Activated naive CD8-positive, alpha-beta T cell treated with anti-CD3 and anti-CD28 coated beads, Interleukin-2, amount 50 U/mL, for 16 hours (primary cell): ENCODE measurements around the gene ZSCAN20.
"Not testable (repeated sequence)": the region's sequence is repeated elsewhere in the genome, so short reads cannot be mapped to it uniquely, and the experiment has no call there.

Source experiments
- DNase-seq: peaks from one replicate; pipeline ENCODE4 v3.0.0-alpha.2; 2020; ENCODE audit warnings: low read depth, low spot score

Gene ZSCAN20

DNA sequence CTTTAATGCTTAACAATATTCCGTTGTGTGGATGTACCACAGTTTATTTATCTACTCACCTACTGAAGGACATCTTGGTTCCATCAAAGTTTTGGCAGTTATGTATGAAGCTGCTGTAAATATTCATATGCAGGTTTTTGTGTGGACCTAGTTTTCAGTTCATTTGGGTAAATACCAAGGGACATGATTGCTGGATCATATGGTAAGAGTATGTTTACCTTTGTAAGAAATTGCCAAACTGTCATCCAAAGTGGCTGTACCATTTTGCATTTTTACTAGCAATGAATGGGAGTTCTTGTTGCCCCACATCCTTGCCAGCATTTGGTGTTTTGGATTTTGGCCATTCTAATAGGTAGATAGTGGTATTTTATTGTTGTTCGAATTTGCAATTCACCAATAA, 10.0 kb downstream of the ZSCAN20 start:
- no peak for DNase-seq

DNA sequence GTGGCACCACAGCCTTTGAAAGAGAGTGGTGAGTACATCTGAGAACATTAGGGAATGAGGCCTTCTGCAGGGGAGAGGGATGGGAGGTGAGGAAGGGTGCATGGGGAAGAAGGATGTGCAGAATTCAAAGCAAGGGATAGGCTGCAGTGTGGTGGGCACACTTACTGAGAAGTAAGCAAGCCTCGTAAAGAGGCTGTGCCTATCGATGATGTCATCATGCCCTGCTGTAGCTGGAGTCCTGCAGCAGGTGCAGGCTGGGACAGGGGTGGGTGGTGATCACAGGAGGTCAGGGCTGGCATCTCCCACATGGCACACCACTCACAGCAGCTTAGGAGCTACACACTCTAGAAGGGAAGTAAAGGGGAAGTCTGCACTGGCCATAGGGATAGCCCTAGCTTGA, 16.2 kb downstream of the ZSCAN20 start:
- no peak for DNase-seq

DNA sequence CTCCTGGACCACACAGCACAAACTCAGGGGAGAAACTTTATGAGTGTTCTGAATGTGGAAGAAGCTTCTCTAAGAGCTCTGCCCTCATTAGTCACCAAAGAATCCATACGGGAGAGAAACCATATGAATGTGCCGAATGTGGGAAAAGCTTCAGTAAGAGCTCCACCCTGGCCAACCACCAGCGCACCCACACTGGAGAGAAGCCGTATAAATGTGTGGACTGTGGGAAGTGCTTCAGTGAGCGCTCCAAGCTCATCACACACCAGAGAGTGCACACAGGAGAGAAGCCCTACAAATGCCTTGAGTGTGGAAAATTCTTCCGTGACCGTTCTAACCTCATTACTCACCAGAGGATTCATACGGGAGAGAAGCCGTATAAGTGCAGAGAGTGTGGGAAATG, 22.5 kb downstream of the ZSCAN20 start:
- no peak for DNase-seq

DNA sequence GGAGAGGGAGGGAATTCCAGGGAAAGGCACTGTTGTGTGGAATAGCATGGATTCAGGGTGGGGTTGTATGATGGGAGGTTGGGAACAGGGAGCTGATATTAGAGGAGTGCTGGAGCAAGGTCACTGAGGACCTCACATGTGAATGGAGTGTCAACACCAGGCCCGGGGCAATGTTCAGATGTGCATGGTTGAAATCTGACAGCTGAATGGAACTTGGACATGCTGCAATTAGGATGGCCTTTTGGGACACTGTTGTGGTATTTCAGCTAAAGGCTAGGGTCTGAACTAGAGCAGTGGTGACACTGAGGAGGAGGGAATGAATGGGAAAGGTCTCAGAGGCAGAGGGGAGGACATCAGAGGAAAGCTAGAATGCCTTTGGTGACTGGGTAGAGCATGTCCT, 25.0 kb downstream of the ZSCAN20 start:
- DNase-seq, result no peak

DNA sequence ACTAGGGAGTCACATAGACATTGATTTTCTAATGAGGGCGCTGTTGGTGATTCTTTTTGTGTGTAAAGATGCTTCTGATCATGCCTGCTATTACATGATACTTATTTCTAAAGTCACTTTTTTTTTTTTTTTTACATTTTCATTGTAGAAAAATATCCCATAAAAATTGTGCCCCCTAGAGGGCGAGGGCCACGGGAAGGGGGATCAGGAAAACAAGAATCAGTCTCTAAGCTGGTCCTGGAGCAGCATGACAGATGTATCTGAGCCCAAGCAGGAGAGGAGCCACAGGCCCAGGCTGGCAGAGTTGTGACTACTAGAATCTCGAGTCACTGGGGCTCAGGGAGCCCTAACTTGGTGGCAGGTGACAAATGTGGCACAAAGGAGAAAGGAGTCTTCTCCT, 28.1 kb downstream of the ZSCAN20 start:
- no peak for DNase-seq

DNA sequence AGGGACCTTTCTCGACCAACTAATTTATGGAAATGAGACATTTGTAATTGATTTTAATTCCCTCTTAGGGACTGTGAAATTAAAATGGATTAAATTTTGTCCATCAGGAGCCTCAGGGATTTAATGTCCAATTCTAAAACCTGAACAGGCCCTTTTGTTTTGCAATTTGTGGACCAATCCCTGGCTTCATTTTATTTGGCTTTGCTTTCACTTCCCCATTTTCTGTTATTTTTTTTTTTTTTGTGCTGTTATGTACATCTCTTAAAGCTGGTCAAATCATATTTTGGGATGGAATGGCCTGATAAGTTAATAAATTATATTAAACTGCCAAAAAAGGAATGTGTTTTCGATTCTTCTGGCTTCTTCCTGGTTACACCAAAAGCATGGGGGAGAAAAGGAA, 28.9 kb downstream of the ZSCAN20 start:
- DNase-seq, result no peak

DNA sequence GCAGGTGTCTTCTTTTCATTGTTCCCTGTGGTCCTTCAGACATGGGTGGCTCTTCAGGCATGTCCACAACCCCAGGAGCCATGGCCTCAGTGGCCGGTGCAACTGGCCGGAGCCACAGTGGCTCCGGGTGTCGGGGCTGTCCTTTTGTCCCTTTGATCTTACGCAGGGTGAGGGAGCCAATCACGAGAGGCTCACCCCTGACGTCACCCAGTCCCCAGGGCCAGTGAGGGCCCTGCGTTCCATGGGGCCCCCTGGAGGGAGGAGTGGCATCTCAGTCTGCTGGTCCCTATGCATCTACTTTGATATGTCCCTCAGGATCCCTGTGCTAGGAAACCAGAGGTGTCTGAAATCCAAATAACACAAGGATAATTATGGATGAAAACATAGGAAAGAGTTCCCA, 29.3 kb downstream of the ZSCAN20 start:
- DNase-seq, result no peak

DNA sequence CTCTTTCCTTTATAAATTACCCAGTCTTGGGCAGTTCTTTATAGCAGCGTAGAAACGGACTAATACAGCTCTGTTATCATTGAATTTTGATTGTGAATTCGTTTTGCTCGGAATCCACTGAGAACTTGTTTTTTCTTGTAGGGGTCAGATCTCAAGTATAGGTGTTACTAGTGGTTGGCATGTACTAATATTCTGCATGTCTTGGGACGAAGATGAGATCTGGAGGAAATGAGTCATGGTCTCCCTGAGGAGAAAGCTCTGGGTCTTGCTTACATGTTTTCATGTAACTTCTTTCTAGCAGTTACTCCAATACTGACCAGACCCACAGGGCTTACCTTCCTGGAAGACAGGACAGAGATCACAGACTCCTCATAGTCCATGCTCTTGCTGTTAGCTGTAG, 30.3 kb downstream of the ZSCAN20 start:
- no peak for DNase-seq

DNA sequence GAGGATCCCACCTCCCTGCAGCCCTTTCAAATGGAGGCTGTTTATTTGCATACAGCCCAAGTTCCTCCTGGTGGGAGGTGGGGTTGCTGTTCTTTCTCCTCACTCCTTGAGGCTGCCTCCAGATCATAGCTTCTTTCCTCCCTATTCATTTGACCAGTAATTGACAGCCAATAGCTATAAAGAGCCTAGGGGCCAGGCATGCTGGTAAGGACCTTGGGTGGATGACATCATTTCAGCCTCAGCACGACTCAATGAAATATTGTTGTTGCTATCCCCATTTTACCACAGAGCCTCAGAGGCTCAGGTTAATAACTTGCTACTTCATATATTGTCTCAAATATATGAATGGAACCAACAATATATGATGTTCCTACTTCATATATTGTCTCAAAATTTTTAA, 31.1 kb downstream of the ZSCAN20 start:
- no peak for DNase-seq

DNA sequence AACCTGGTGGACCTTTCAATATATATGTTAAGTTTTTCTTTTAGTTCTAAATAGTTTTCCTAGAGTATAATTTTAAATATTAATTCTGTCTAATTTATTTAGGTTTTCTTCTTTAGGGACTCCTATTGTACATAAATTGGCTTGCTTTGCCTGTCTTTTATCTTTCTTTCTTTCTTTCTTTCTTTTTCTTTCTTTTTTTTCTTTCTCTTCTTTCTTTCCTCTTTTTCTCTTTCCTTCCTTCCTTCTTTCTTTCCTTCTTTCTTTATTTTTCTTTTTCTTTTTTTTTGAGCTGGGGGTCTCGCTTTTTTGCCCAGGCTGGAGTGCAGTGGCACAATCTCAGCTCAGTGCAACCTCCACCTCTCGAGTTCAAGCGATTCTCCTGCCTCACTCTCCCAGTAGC, 35.2 kb downstream of the ZSCAN20 start:
- DNase-seq, result no peak

DNA sequence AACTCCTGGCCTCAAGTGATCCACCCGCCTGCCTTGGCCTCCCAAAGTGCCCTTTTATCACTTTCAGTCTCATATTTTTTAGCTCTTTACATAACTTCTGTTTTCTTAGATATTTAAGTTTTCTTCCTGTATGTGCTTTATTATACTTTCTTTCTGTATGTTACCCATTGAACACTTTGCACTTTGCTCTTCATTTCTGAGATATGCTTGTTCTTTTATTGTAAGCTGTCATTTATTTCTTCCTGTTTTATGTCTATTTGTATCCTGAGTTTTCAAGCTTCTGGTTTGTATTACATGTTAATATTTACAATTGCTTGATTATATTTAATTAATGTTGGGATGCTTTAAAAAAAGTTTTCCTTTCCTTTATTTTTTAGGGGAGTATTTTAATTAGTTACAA, 35.7 kb downstream of the ZSCAN20 start:
- DNase-seq, result no peak

DNA sequence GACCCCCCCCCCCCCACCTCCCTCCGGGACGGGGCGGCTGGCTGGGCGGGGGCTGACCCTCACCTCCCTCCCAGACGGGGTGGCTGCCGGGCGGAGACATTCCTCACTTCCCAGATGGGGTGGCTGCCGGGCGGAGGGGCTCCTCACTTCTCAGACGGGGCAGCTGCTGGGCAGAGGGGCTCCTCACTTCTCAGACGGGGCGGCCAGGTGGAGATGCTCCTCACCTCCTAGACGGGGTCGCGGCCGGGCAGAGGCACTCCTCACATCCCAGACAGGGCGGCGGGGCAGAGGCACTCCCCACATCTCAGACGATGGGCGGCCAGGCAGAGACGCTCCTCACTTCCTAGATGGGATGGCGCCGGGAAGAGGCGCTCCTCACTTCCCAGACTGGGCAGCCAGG, 36.8 kb downstream of the ZSCAN20 start:
- DNase-seq, result not testable (repeated sequence)

DNA sequence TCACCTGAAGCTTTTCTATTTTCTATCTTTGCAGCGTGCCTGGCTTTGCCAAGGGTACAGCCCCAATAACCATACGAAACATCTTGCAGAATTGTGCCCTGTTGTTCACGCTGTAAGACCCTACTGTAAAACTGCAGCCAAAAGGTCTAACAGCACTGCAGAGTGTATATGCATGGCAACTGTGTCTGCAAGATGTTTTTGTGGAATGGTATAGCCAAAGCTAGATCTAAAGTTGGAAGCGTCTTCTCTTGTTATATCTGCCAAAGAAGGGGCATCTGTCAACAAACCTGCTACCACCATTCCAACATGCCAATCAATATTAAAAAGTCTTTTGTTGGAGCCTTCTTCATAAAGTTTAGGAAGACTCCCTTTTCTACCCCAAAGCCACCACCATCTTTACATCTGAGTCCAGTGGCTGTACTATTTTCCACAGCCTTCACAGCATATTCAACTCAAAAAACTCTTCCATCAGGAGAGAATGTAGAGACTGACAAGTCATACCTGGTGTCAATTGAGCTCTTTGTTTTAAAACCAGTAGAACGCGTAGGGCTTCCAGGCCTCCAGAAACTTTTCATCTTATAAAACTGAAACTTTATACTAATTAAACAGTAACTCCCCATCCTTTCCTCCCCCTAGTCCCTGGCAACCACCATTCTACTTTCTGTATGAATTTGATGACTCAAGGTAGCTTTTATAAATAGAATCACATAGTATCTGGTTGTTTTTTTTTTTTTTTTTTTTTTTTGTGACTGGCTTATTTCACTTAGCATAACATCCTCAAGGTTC, 40.0 kb downstream of the ZSCAN20 start:
- DNase-seq, result no peak

DNA sequence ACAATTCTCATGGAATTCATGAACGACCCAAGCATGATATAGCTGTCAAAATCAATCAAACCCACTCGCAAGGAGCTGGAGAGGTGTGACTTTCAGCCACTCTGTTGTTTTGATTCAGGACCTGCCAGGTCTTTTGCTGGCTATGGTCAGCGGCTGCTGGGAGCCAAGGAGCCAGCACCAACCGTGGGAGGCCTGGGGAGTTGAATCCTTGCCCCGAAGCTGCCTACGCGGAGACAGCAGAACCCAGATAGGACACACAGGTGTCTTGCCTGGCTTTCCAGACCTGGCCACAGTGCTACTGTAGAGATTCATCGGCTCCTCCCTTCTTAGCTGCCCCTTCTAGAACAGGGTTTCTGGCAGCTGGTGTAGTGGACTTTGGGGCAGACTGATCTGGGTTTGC, 42.7 kb downstream of the ZSCAN20 start:
- no peak for DNase-seq

DNA sequence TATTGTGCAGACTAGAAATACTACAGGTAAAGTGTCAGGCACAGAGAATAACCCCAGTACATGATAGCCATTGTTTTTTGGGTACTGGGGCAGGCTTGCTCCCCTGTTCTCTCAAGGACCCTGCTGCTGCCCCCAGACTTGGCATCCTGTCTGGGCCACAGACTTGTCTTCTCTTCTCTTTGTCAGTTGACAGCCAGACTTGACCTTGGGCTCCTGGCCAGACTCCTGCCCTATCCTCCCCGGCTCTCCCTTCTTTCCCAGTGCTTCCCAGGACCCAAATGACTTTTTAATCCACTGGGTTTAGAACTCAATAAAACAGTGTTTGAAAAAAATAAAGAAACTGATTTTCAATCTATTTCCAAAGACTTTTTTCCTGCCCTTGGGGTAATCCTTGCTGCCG, 43.2 kb downstream of the ZSCAN20 start:
- no peak for DNase-seq

DNA sequence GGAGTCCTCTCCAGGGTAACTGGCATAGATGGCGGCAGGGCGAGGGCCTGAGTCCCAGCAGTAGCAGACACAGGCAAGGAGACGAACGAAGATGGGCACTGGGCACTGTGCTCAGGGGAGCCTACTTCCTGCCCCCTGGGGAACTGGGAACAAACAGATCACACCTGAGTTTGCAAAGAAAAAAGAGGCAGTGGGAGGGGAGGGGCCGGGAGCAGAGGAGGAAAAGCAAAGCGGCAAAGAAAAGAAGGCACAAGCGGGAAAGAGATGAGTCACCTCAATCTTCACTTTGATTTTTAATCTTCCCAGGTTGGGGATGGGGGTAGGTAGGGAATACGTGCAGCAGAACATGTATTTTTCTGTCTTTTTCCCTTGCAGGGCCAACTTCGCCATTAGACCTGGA, 44.0 kb downstream of the ZSCAN20 start:
- DNase-seq, result no peak

DNA sequence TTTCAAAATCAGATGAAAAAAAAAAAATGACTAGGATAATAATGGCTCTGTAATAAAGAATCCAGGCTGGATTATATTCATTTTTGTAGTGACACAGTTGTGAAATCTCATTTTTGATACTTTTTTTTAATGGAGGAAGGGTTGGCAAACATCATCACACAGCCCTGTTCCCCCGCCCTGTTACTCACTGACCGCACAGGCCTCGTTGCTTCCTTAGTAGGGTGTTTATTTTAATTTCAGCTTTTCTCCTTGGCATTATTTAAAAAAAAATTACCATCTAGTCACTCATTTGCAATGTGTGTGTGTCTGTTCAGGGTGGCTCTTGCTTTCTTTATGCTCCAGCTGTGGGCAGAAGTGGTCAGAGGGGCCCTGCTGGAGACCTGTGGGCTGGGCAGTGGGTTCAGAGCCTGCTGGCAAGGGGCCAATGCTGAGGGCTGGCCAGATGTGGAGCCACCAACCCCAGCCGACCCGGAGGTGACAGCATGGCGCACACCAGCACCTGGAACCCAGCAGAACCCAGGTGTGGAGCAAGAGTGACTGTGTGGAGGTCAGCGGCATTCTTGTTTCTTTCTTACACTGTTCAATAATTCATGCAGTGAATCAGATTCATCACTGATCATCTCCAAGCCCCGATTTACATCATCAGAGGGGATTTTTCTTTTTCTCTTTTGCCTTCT, 44.6 kb downstream of the ZSCAN20 start:
- DNase-seq, result no peak

DNA sequence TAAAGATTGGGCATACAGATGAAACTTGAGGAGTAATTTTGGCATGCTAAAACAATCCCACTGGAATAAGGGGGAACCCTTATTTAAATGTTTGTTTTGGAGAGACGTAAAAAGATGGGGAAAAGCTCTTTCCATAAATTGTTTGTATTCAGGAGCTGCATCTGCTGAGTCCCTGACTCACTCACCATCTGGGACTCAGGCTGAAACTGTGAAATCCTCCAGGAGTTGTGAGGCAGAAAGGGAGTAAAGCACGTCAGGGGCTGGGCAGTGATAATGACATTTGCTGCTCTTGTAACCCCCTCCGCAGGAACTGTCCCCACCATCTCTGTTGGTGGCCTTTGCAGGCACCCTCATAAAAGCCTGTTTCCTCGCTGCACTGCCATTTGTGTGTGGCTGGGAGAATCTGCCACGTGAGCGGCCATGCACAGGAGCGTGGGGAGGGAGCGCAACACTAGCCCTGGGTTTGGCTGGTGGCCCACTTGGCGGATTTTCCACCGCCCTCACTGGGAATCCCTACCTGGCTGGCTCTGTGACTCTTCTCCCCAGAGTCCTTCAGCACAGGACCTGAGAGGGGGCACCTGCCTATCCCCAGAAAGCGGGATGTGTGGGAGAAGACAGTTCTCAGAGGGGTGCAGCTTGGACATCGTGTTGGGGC, 45.3 kb downstream of the ZSCAN20 start:
- no peak for DNase-seq

DNA sequence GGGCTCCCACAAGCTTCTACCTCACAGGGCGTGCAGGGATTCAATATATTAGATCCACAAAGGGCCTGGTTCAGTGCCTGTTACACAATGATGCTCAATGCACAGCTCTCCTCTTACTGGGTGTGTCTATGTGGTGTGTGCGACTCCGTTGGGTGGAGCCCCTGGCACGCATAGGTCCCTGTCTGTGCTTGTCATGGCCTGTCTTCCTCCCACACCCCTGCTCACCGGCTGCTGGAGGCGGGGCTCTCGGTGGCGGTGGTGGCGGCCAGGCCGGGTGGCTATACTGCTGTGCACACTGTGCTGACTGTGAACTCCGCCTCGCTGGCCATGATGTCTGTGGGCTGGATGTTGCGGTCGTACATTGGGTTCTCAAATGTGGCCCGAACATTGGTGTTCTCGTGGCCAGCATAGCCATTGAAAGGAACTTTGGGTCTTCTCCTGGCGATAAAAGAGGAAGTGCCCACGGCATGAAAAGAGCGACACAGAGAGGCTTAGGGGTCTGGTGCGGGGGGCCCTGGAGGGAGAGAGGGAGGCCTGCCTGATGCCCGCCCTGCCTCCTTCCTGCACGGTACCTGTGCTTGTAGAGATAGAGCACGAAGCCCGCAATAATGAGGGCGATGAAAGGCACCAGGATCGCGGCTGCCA, 46.9 kb downstream of the ZSCAN20 start:
- no peak for DNase-seq

DNA sequence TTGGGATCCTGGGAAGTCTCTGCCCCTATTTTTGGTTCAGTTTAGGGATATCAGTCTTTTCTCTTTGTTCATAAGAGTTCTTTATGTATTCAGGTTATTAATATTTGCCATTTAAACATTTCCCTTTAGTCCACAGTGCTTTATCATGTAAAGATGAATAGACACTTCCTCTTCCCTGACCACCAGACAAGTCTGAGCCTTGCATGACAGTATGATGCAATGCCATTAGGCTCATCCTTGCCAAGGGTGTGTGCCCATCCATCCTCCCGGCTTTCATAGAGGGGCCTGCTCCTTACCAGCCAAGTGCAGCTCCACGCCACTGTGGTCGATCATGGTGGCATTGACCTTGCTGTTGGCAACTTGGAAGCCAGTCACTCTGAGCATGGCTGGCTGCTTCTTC, 52.1 kb downstream of the ZSCAN20 start:
- no peak for DNase-seq

DNA sequence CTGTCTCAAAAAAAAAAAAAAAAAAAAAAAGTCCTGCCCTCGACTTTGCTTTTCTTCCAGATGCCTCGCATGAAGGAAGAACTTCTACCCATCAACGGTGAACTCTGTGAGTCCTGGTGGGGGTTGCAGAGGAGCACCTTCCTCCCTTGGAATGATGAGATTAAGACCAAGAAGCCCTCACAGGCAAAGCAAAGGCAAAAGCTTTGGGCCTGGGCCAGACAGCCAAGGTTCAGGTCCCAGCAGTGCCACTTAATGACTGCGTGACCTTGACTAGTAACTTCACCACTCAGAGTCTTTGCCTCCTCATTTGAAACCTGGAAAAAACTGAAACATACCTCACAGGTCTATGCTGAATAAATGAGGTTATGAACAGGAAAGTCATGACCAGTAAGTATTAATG, 55.5 kb downstream of the ZSCAN20 start:
- DNase-seq, result no peak

DNA sequence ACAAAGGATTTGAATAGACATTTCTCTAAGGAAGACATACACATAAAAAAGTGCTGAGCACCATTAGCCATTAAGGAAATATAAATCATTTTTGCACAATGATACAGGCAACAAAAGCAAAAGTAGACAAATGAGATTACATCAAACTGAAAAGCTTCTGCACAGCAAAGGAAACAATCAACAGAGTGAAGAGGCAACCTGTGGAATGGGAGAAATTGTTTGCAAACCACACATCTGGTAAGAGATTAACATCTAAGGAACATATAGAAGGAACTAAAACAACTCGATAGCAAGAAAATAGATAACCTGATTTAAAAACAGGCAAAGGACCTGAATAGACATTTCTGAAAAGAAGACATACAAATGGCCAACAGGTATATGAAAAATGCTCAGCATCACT, 57.5 kb downstream of the ZSCAN20 start:
- no peak for DNase-seq

DNA sequence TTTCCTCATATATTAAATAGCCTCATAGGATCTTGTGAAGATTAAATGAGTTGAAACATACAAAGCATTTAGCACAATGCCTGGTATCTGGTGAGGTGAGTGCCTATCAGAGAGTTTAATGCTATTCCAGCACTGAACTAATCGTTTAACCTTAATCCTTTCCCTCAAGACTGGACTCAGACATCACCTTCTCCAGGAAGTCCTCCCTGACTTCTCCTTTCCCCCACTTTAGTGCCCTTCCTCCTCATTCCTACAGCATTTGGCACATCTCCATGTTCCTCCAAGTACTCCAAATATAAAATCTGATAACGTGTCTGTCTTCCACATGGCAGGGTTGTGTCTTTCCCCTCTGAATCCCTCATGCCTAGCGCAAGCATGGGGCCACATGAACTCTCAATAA, 59.8 kb downstream of the ZSCAN20 start:
- DNase-seq, result no peak
